LNCAP (cell line): ENCODE results near the gene PCBD1.

Source experiments
- CTCF ChIP-seq: fragments of 450-650 bp; IDR thresholded peaks from 2 replicates; pipeline ENCODE4 v1.5.1; 2017; ENCODE audit warnings: mild to moderate bottlenecking

PCBD1 gene

GRCh38 chr10:70923696-70924095, 35.3 kb upstream of the PCBD1 start:
- no peak for TF ChIP-seq CTCF

GRCh38 chr10:70921285-70921684, 32.9 kb upstream of the PCBD1 start:
- TF ChIP-seq CTCF = no peak

GRCh38 chr10:70920519-70920918, 32.2 kb upstream of the PCBD1 start:
- no peak for TF ChIP-seq CTCF

GRCh38 chr10:70918851-70919530, 30.6 kb upstream of the PCBD1 start:
- no peak for TF ChIP-seq CTCF

GRCh38 chr10:70917635-70918034, 29.3 kb upstream of the PCBD1 start:
- TF ChIP-seq CTCF = no peak

- no peak for TF ChIP-seq CTCF
Measured at GRCh38 chr10:70917226-70917625, 28.9 kb upstream of the PCBD1 start.

GRCh38 chr10:70916241-70916640, 27.9 kb upstream of the PCBD1 start:
- TF ChIP-seq CTCF = no peak

GRCh38 chr10:70915806-70916205, 27.4 kb upstream of the PCBD1 start:
- TF ChIP-seq CTCF = no peak
